Measurements from ENCODE around the gene RRP8. TPM values are rescaled to one million over a fixed set of nuclear protein-coding genes. Genes with fewer than 3 reads are reported as not detected.

The RRP8 gene
- total and polyA plus RNA-seq, 10 of the 15 experiments (the other 5 are each of a cell fraction or from before 2014, with no cell fraction given), result 4.7 to 51.2 (median 23.9) TPM

DNA sequence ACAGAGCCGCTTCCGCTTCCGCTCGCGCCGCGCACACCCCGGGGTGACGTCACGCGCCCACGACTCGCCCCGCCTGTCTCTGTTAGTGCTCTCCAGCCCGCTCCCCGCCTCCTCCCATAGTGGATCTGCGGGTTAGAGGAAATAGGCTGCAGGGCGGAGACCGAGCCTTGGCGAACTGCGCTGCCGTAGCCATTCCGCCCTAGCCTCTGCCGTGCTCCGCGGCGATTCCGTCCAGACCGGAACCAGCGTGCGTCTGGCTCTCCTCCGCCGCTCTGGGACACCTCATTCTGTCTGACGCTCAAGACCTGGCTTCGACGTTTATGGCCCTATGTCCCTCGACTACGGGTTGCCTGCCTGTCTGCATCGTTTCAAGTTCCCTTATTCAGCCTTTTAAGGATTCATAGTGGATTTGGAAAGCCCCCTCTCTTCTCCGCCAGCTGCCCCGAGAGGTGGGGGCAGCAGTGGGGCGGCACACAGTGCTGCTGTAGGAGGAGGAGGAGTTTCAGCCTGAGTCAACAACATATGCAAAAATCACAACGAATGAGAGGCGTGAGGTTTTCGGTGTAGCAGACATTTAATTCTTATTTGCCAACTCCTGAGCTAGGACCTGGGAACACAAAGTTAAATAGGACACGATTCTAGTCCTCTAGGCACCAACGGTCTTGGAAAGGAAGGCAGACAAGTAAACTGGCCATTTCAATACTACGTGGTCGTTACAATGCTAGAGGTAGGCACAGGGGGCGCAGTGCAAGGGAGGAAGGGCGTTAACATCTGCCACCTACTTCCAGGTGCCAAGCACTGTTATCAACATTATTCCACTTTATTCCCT, 9.0 kb upstream of the RRP8 start, which contains the start of gene TAF10 (continued):
- TF ChIP-seq, protein P1, sequence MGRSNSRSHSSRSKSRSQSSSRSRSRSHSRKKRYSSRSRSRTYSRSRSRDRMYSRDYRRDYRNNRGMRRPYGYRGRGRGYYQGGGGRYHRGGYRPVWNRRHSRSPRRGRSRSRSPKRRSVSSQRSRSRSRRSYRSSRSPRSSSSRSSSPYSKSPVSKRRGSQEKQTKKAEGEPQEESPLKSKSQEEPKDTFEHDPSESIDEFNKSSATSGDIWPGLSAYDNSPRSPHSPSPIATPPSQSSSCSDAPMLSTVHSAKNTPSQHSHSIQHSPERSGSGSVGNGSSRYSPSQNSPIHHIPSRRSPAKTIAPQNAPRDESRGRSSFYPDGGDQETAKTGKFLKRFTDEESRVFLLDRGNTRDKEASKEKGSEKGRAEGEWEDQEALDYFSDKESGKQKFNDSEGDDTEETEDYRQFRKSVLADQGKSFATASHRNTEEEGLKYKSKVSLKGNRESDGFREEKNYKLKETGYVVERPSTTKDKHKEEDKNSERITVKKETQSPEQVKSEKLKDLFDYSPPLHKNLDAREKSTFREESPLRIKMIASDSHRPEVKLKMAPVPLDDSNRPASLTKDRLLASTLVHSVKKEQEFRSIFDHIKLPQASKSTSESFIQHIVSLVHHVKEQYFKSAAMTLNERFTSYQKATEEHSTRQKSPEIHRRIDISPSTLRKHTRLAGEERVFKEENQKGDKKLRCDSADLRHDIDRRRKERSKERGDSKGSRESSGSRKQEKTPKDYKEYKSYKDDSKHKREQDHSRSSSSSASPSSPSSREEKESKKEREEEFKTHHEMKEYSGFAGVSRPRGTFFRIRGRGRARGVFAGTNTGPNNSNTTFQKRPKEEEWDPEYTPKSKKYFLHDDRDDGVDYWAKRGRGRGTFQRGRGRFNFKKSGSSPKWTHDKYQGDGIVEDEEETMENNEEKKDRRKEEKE (IDR thresholded peaks at IDR 0.05), result no peak
- TF ChIP-seq CEBPB (IDR thresholded peaks at IDR 0.05; ENCODE audit: borderline replicate concordance in 1 of 2, low read depth in 2 of 2, low read length in 2 of 2) (no peak), TCF7 (IDR thresholded peaks at IDR 0.05; ENCODE audit: borderline replicate concordance) (no peak), PML (IDR thresholded peaks at IDR 0.05; ENCODE audit: low read length) (peak; percentile 95), CHD2 (IDR thresholded peaks at IDR 0.05; ENCODE audit: borderline replicate concordance, low read depth, low read length) (peak; percentile 78), SMC3 (IDR thresholded peaks at IDR 0.05; ENCODE audit: borderline replicate concordance, low read length) (no peak), MXI1 (IDR thresholded peaks at IDR 0.05; ENCODE audit: low read depth, low read length) (peak; percentile 54), CBX5 (IDR thresholded peaks at IDR 0.05; ENCODE audit: low read depth) (peak; percentile 39; the same call in 1 of the 2 replicates), CBX3 (IDR thresholded peaks at IDR 0.05; ENCODE audit: borderline replicate concordance, low read depth) (no peak), PKNOX1 (IDR thresholded peaks at IDR 0.05) (peak; percentile 66), HDAC6 (IDR thresholded peaks at IDR 0.05; ENCODE audit: unreplicated experiment) (peak; percentile 29), IKZF2 (IDR thresholded peaks at IDR 0.05) (peak; percentile 54 to 58; a peak in 3 of 4 replicates), ZNF687 (IDR thresholded peaks at IDR 0.05) (peak; percentile 78), ZBTB11 (CRISPR knock-in tag; IDR thresholded peaks at IDR 0.05) (no peak), SPI1 (IDR thresholded peaks at IDR 0.05; ENCODE audit: borderline replicate concordance, insufficient read depth, low read depth, low read length) (0 out of 2 replicates have a peak, but pooled peaks have one; percentile 41), MEF2B (IDR thresholded peaks at IDR 0.05; ENCODE audit: partially characterized antibody, poor library complexity, severe bottlenecking) (no peak), SIX5 (IDR thresholded peaks at IDR 0.05; ENCODE audit: low read depth, low read length, severe bottlenecking) (no peak)

All from GM12878 (cell line).